Heart left ventricle (tissue), 16 donors: ENCODE results near the gene RHOBTB1. TPM values are rescaled to one million over a fixed set of nuclear protein-coding genes. Genes with fewer than 3 reads are reported as not detected.
"Not testable (repeated sequence)": the region's sequence is repeated elsewhere in the genome, so short reads cannot be mapped to it uniquely, and the experiment has no call there.

Experiments used
- ATAC-seq, 4 donors: fragments of 200-7000 bp; cut with Tn5 transposase; one replicate each; pipeline ENCODE4 v1.9.1; 2020 to 2022; ENCODE audit warnings: moderate library complexity in 4 of 4, mild to moderate bottlenecking in 3 of 4, moderate number of reproducible peaks in 1 of 4
- DNase-seq, 5 donors: peaks; one replicate each; pipeline ENCODE4 v3.0.0-alpha.2; 2020
- H3K27ac ChIP-seq, 12 donors: fragments of 200-600 bp; sonication (generic) in 4 of 12; one replicate each; pipeline versions ENCODE4 v1.5.0 to v1.8.0; 2016 to 2022; ENCODE audit warnings: mild to moderate bottlenecking in 2 of 12
- H3K27me3 ChIP-seq, 9 donors: fragments of 200-600 bp; sonication (generic) in 2 of 9; one replicate each; pipeline versions ENCODE4 v1.5.1 to v1.8.0; 2016 to 2022; ENCODE audit warnings: mild to moderate bottlenecking in 3 of 9
- H3K36me3 ChIP-seq, 9 donors: fragments of 200-600 bp; sonication (generic) in 2 of 9; one replicate each; pipeline versions ENCODE4 v1.5.0 to v1.8.0; 2018 to 2022; ENCODE audit warnings: mild to moderate bottlenecking in 2 of 9
- H3K4me1 ChIP-seq, 12 donors: fragments of 200-600 bp; sonication (generic) in 4 of 12; one replicate each; pipeline versions ENCODE4 v1.5.0 to v1.8.0; 2016 to 2022; ENCODE audit warnings: mild to moderate bottlenecking in 3 of 12
- H3K4me3 ChIP-seq, 12 donors: fragments of 200-600 bp; sonication (generic) in 4 of 12; one replicate each; pipeline versions ENCODE4 v1.5.0 to v1.8.0; 2017 to 2022; ENCODE audit warnings: mild to moderate bottlenecking in 9 of 12, moderate library complexity in 4 of 12
- H3K9me3 ChIP-seq, 12 donors: fragments of 200-600 bp; sonication (generic) in 4 of 12; one replicate each; pipeline versions ENCODE4 v1.5.0 to v1.8.0; 2016 to 2022; ENCODE audit warnings: mild to moderate bottlenecking in 1 of 12
- POLR2A ChIP-seq, 2 donors: fragments of 450-650 bp; IDR thresholded peaks; one replicate each; pipeline ENCODE4 v1.6.1; 2017; ENCODE audit warnings: antibody characterized with exemption in 2 of 2, mild to moderate bottlenecking in 2 of 2, moderate library complexity in 2 of 2
- WGBS, 4 donors: extraction: QIAGEN DNeasy Blood & Tissue Kit in 2 of 4; methylation state at CpG; one replicate each; pipeline versions ENCODE4 v1.1.5 to v1.1.7; 2013 to 2018; 5-methylcytosine and 5-hydroxymethylcytosine counted together
- intact Hi-C, 10 donors: fragments of 100-400 bp; cut with DNase I; formaldehyde crosslinking; loops; one replicate each; pipeline versions ENCODE4 v1.11.1 to v1.14.2; 2022
- polyA plus RNA-seq, 2 donors: library from polyadenylated mRNA; stranded (reverse); fragments of 200-250 nt; gene quantifications; one replicate each; pipeline ENCODE4 v1.2.3, GENCODE V29; 2013
- total RNA-seq, 9 donors: library from RNA; depleted of rRNA in 2 of 9; stranded (reverse); fragments of >200 nt in 2 of 9; fragmentation: NEBNext Ultra II Directional in 3 of 9; extraction: Animal tissue kit (Norgen Biotek cat#: 25700) in 3 of 9; gene quantifications; one replicate each; pipeline versions ENCODE4 v1.1.0 to v1.2.4, GENCODE V29; 2016 to 2023
- TF ChIP-seq, protein P1 (sequence below), 12 donors: fragments of 200-600 bp; sonication (generic) in 4 of 12; IDR thresholded peaks; one replicate each; pipeline versions ENCODE4 v1.5.0 to v1.8.0; 2018 to 2022; ENCODE audit warnings: antibody characterized with exemption in 12 of 12, mild to moderate bottlenecking in 5 of 12
- donor health status: ischemic (EF 13 %, LVEDD 7.1; RV severe dilation, severe dysfunction).
- donor health status: healthy with polysubstance abuse.
- donor health status: DM: no; HTN: yes; CAD: no.
- donor health status: DM: no; HTN: no; CAD: no.
- donor health status: ischemic (EF 25% LVEDD 6.9; RV normal size, moderate dysfunction).
- donor health status: ischemic (EF 25% LVEDD 5.7; RV mildly dilated, moderate dysfunction).
- donor health status: healthy.
- donor health status: DM: yes; HTN: yes; CAD: no.
- donor health status: ischemic (EF 35%, LVEDD 5.7; RV mildly dilated, moderate dysfunction).
- donor health status: nonischemic (EF 11% LVEDD 7.7; RV severe dilation, severe dysfunction).
- donor health status: DM: yes; HTN: yes; CAD: no.
- donor health status: PGD.
- donor health status: ischemic (EF 29% LVEDD 5.4; RV normal size, mild dysfunction).
- donor health status: nonischemic (EF 23%, LVEDD 6.1; RV moderate dilation, normal function).

RHOBTB1 gene
- total and polyA plus RNA-seq, 11 donors = 6.4 to 41.3 (median 14.9) TPM

- TF ChIP-seq, protein P1, sequence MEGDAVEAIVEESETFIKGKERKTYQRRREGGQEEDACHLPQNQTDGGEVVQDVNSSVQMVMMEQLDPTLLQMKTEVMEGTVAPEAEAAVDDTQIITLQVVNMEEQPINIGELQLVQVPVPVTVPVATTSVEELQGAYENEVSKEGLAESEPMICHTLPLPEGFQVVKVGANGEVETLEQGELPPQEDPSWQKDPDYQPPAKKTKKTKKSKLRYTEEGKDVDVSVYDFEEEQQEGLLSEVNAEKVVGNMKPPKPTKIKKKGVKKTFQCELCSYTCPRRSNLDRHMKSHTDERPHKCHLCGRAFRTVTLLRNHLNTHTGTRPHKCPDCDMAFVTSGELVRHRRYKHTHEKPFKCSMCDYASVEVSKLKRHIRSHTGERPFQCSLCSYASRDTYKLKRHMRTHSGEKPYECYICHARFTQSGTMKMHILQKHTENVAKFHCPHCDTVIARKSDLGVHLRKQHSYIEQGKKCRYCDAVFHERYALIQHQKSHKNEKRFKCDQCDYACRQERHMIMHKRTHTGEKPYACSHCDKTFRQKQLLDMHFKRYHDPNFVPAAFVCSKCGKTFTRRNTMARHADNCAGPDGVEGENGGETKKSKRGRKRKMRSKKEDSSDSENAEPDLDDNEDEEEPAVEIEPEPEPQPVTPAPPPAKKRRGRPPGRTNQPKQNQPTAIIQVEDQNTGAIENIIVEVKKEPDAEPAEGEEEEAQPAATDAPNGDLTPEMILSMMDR (IDR thresholded peaks at IDR 0.05) = no peak
- no peak for TF ChIP-seq POLR2A (IDR thresholded peaks at IDR 0.05)
- Histone ChIP-seq H3K4me1 (peaks cover 0 to 22% (median 6%) of the 10 kb centered on the region in 12 donors), H3K27ac (peak overlapping the region in 6 of 12 donors; percentile 2 to 63 (median 34)), H3K27me3 (no peaks in the 10 kb centered on the region), H3K4me3 (no peak overlapping the region), H3K9me3 (no peaks in the 10 kb centered on the region), H3K36me3 (no peaks in the 10 kb centered on the region)
- 74 to 91% (median 84%) methylated on average over 2 of the region's 2 CpGs for WGBS, 4 donors
- DNase-seq (no peak), ATAC-seq (no peak)
- intact Hi-C loops = no loop called here
Measured at GRCh38 chr10:60835049-60835448, 108.9 kb downstream of the RHOBTB1 start.

- no peaks in the 10 kb centered on the region for H3K9me3 ChIP-seq
- intact Hi-C loops = no loop called here
- no peak for TF ChIP-seq POLR2A (IDR thresholded peaks at IDR 0.05)
- TF ChIP-seq, protein P1 (IDR thresholded peaks at IDR 0.05) = no peak
- no peak overlapping the region for H3K4me3 ChIP-seq
- H3K27me3 ChIP-seq = no peaks in the 10 kb centered on the region
- DNase-seq (no peak), ATAC-seq (no peak)
- H3K27ac ChIP-seq = peak overlapping the region in 6 of 12 donors; percentile 2 to 63 (median 34)
- peaks cover 0 to 22% (median 6%) of the 10 kb centered on the region in 12 donors for H3K4me1 ChIP-seq
- no peaks in the 10 kb centered on the region for H3K36me3 ChIP-seq
Measured at GRCh38 chr10:60834401-60834800, 109.6 kb downstream of the RHOBTB1 start.

DNA sequence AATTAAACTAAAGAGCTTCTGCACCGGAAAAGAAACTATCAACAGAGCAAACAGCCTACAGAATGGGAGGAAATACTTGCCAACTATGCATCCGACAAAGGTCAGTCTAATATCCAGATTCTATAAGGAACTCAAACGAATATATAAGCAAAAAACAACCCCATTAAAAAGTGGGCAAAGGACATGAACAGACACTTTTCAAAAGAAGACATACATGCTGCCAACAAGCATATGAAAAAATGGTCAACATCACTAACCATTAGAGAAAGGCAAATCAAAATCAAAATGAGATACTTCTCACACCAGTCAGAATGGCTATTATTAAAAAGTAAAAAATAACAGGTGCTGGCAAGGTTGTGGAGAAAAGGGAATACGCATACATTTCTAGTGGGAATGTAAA lies 111.8 kb downstream of the RHOBTB1 start:
- H3K9me3 ChIP-seq, H3K36me3 ChIP-seq, H3K27ac ChIP-seq, H3K4me3 ChIP-seq, intact Hi-C loops, DNase-seq, ATAC-seq, H3K27me3 ChIP-seq: not testable (repeated sequence)
- WGBS, 4 donors = 89 to 94% (median 91%) methylated on average over 4 of the region's 4 CpGs
- peaks cover 0 to 35% (median 19%) of the 10 kb centered on the region in 12 donors for H3K4me1 ChIP-seq

DNA sequence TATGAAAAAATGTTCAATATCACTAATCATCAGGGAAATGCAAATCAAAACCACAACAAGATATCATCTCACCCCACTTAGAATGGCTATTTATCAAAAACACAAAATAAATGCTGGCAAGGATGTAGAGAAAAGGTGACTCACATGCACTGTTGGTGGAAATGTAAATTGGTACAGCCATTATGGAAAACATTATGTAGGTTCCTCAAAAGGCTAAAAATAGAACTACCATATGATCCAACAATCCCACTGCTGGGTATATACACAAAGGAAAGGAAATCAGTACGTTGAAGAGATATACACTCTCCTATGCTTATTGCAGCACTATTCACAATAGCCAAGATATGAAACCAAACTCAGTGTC lies 115.5 kb downstream of the RHOBTB1 start:
- Histone ChIP-seq H3K9me3 (no peaks in the 10 kb centered on the region), H3K4me1 (peaks cover 0 to 30% (median 22%) of the 10 kb centered on the region in 12 donors), H3K27ac (peak overlapping the region in 11 of 12 donors; percentile 5 to 75 (median 57)), H3K4me3 (no peak overlapping the region), H3K27me3 (no peaks in the 10 kb centered on the region), H3K36me3 (no peaks in the 10 kb centered on the region)
- ATAC-seq (peak in 2 of 4 donors; percentile 35 to 53), DNase-seq (no peak)
- intact Hi-C loops = loop anchor here in 1 of 10 donors (5.0 kb wide), 1 partner anchor 114 kb away; the partner anchor contains the start of gene RHOBTB1
- TF ChIP-seq, protein P1 (IDR thresholded peaks at IDR 0.05) = no peak
- TF ChIP-seq POLR2A (IDR thresholded peaks at IDR 0.05) = no peak
- WGBS, 4 donors = 13 to 29% (median 17%) methylated on average over 1 of the region's 1 CpG
